ENCODE measurements around the gene CCKAR.

DNA sequence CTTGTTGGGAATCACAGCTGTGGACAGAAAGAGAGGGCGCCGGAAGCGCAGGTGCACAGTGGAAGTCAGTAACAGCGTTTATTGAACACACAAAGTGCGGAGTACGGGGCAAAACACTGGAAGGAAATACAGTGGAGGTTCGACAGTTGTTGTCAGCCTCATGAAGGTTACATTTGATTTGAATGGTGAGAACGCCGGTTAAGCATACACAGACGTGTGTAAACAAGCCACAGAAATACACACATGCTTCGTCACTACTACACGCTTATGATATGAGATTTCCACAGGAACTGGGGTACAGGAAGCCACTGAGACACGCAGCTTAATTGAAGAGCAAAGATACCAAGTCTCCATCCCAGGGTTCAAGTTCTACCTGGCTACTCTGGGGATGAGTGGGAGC is 12.0 kb downstream of the CCKAR start:
- TF ChIP-seq, protein P1, sequence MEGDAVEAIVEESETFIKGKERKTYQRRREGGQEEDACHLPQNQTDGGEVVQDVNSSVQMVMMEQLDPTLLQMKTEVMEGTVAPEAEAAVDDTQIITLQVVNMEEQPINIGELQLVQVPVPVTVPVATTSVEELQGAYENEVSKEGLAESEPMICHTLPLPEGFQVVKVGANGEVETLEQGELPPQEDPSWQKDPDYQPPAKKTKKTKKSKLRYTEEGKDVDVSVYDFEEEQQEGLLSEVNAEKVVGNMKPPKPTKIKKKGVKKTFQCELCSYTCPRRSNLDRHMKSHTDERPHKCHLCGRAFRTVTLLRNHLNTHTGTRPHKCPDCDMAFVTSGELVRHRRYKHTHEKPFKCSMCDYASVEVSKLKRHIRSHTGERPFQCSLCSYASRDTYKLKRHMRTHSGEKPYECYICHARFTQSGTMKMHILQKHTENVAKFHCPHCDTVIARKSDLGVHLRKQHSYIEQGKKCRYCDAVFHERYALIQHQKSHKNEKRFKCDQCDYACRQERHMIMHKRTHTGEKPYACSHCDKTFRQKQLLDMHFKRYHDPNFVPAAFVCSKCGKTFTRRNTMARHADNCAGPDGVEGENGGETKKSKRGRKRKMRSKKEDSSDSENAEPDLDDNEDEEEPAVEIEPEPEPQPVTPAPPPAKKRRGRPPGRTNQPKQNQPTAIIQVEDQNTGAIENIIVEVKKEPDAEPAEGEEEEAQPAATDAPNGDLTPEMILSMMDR (IDR thresholded peaks at IDR 0.05; ENCODE audit: borderline replicate concordance, extremely low read depth, low read length, poor library complexity, severe bottlenecking) = no peak
- TF ChIP-seq EZH2 (IDR thresholded peaks at IDR 0.05; ENCODE audit: borderline replicate concordance, low read depth, low read length, severe bottlenecking) = no peak
